Heart right ventricle (tissue), 16 donors: ENCODE data around the gene CDK1. TPM values are rescaled to one million over a fixed set of nuclear protein-coding genes. Genes with fewer than 3 reads are reported as not detected.

ENCODE experiments used
- ATAC-seq, 8 donors: fragments of 200-7000 bp; cut with Tn5 transposase; one replicate each; pipeline ENCODE4 v1.9.1; 2020; ENCODE audit warnings: mild to moderate bottlenecking in 8 of 8, moderate library complexity in 8 of 8, moderate number of reproducible peaks in 1 of 8
- DNase-seq, 2 donors: peaks; one replicate each; pipeline ENCODE4 v3.0.0-alpha.2; 2020
- H3K27ac ChIP-seq, 10 donors: fragments of 200-600 bp; sonication (generic) in 2 of 10; one replicate each; pipeline versions ENCODE4 v1.5.0 to v1.8.0; 2020 to 2022; ENCODE audit warnings: mild to moderate bottlenecking in 3 of 10
- H3K27me3 ChIP-seq, 7 donors: fragments of 200-600 bp; one replicate each; pipeline ENCODE4 v1.8.0; 2021 to 2022; ENCODE audit warnings: mild to moderate bottlenecking in 2 of 7
- H3K36me3 ChIP-seq, 9 donors: fragments of 200-600 bp; sonication (generic) in 1 of 9; one replicate each; pipeline versions ENCODE4 v1.5.0 to v1.8.0; 2020 to 2022; ENCODE audit warnings: mild to moderate bottlenecking in 2 of 9
- H3K4me1 ChIP-seq, 9 donors: fragments of 200-600 bp; sonication (generic) in 1 of 9; one replicate each; pipeline versions ENCODE4 v1.5.0 to v1.8.0; 2020 to 2022; ENCODE audit warnings: mild to moderate bottlenecking in 4 of 9
- H3K4me3 ChIP-seq, 10 donors: fragments of 200-600 bp; sonication (generic) in 2 of 10; one replicate each; pipeline versions ENCODE4 v1.5.0 to v1.8.0; 2020 to 2022; ENCODE audit warnings: mild to moderate bottlenecking in 7 of 10, moderate library complexity in 2 of 10
- H3K9me3 ChIP-seq, 11 donors: fragments of 200-600 bp in 10 of 11; sonication (generic) in 2 of 11; one replicate each; pipeline versions ENCODE4 v1.5.0 to v1.8.0; 2013 to 2022; ENCODE audit warnings: mild to moderate bottlenecking in 2 of 11, control low read depth in 1 of 11, moderate library complexity in 1 of 11
- WGBS, 2 donors: extraction: QIAGEN DNeasy Blood & Tissue Kit; methylation state at CpG; one replicate each; pipeline ENCODE4 v1.1.7; 2013; ENCODE audit warnings: inconsistent platforms in 1 of 2; 5-methylcytosine and 5-hydroxymethylcytosine counted together
- intact Hi-C, 10 donors: fragments of 100-400 bp; cut with DNase I; formaldehyde crosslinking; loops; one replicate each; pipeline versions ENCODE4 v1.11.1 to v1.14.2; 2022
- polyA plus RNA-seq, 2 donors: library from polyadenylated mRNA; stranded (reverse); fragments of 200-250 nt; gene quantifications; one replicate each; pipeline ENCODE4 v1.2.3, GENCODE V29; 2013
- total RNA-seq, 10 donors: library from RNA; stranded (reverse); fragmentation: NEBNext Ultra II Directional in 3 of 10; extraction: Animal tissue kit (Norgen Biotek cat#: 25700) in 3 of 10; gene quantifications; one replicate each; pipeline versions ENCODE4 v1.2.1 to v1.2.4, GENCODE V29; 2021 to 2023
- TF ChIP-seq, protein P1 (sequence below), 9 donors: fragments of 200-600 bp; sonication (generic) in 2 of 9; IDR thresholded peaks; one replicate each; pipeline versions ENCODE4 v1.5.0 to v1.8.0; 2021 to 2022; ENCODE audit warnings: antibody characterized with exemption in 9 of 9, mild to moderate bottlenecking in 5 of 9, moderate library complexity in 1 of 9
- donor health status: Arrhythmogenic right ventricular cardiomyopathy.
- donor health status: ischemic (EF 13 %, LVEDD 7.1; RV severe dilation, severe dysfunction).
- donor health status: healthy with polysubstance abuse.
- donor health status: DM: no; HTN: yes; CAD: no.
- donor health status: DM: no; HTN: no; CAD: no.
- donor health status: ischemic (EF 25% LVEDD 6.9; RV normal size, moderate dysfunction).
- donor health status: ischemic (EF 25% LVEDD 5.7; RV mildly dilated, moderate dysfunction).
- donor health status: healthy.
- donor health status: DM: yes; HTN: yes; CAD: no.
- donor health status: Ischemic cardiomyopathy.
- donor health status: ischemic (EF 35%, LVEDD 5.7; RV mildly dilated, moderate dysfunction).
- donor health status: nonischemic (EF 11% LVEDD 7.7; RV severe dilation, severe dysfunction).
- donor health status: DM: yes; HTN: yes; CAD: no.
- donor health status: PGD.
- donor health status: ischemic (EF 29% LVEDD 5.4; RV normal size, mild dysfunction).
- donor health status: nonischemic (EF 23%, LVEDD 6.1; RV moderate dilation, normal function).

Gene CDK1
- total and polyA plus RNA-seq, 12 donors = 0.27 to 8.6 (median 1.0) TPM

DNA sequence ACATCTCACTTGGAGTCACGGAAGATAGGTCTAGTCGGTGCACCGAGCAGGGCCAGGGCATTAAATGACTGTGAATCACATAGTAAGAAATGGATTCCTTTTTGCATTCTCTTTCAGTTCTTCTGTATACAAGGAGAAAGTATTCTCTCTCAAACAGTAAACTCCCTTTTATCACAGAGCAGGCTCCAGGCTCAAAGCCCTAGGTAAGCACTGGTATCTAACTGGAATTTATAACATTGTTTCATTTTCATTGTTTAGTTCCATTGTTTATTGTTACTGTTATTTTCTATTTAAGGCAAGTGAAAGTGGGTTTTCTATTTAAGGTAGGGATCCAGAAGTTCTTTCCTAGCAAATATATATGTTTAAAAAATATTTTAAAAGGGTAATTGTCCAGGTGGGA is 44.1 kb upstream of the CDK1 start:
- no peaks in the 10 kb centered on the region for H3K9me3 ChIP-seq
- intact Hi-C loops = no loop called here
- ATAC-seq = no peak
- peaks cover 0 to 28% (median 6%) of the 10 kb centered on the region in 9 donors for H3K4me1 ChIP-seq
- no peak overlapping the region for H3K4me3 ChIP-seq
- DNase-seq = no peak
- peaks cover 5 to 77% (median 55%) of the 10 kb centered on the region in 7 donors for H3K27me3 ChIP-seq
- H3K27ac ChIP-seq = no peak overlapping the region
- TF ChIP-seq, protein P1, sequence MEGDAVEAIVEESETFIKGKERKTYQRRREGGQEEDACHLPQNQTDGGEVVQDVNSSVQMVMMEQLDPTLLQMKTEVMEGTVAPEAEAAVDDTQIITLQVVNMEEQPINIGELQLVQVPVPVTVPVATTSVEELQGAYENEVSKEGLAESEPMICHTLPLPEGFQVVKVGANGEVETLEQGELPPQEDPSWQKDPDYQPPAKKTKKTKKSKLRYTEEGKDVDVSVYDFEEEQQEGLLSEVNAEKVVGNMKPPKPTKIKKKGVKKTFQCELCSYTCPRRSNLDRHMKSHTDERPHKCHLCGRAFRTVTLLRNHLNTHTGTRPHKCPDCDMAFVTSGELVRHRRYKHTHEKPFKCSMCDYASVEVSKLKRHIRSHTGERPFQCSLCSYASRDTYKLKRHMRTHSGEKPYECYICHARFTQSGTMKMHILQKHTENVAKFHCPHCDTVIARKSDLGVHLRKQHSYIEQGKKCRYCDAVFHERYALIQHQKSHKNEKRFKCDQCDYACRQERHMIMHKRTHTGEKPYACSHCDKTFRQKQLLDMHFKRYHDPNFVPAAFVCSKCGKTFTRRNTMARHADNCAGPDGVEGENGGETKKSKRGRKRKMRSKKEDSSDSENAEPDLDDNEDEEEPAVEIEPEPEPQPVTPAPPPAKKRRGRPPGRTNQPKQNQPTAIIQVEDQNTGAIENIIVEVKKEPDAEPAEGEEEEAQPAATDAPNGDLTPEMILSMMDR (IDR thresholded peaks at IDR 0.05) = no peak
- 96 to 97% methylated on average over 3 of the region's 3 CpGs for WGBS, 2 donors
- no peaks in the 10 kb centered on the region for H3K36me3 ChIP-seq

DNA sequence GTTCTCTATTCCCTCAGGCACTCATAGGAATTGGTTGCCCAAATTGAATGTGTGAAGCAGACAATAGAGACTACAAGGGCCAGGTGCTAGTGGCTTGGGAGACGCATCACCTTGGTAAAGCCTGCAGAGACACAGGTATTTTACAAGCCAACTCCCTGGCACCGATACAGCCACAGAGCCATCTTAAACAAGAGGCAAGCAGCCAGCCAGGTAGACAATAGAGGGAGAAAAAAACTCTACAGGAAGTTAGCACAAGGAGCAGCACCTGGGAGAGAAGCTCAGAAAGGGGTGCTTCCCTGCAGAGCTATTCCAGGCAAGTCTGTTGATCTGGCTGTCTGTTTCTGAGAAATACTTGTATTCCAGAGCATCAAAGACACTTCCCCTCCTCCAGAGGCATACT is 43.0 kb upstream of the CDK1 start:
- Histone ChIP-seq H3K4me3 (no peak overlapping the region), H3K27me3 (peaks cover 5 to 77% (median 53%) of the 10 kb centered on the region in 7 donors), H3K4me1 (peaks cover 0 to 28% (median 6%) of the 10 kb centered on the region in 9 donors), H3K36me3 (no peaks in the 10 kb centered on the region), H3K9me3 (no peaks in the 10 kb centered on the region), H3K27ac (no peak overlapping the region)
- DNase-seq = no peak
- WGBS, 2 donors = 80 to 95% methylated on average over 2 of the region's 2 CpGs
- intact Hi-C loops = no loop called here
- no peak for ATAC-seq
- TF ChIP-seq, protein P1 (IDR thresholded peaks at IDR 0.05) = no peak

DNA sequence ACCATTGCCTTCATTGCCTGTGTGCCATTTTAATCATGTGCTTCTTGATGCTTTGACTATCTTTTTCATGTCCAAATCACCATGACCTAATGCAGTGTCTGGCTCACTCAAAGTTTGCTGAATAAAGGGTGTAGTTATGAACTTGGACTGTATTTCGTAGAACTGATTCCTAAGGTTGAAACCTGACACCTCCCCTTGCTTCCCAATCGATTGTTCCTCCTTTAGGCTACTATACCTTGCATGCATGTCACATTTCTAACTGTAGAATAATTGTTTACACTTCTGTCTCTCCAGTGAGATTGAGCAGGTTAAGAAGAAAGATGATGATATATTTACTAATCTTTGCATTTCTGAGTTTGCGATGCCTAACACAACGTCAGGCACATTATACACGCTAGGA is 41.0 kb upstream of the CDK1 start:
- 80 to 86% methylated on average over 5 of the region's 5 CpGs for WGBS, 2 donors
- Histone ChIP-seq H3K4me3 (no peak overlapping the region), H3K27me3 (peaks cover 5 to 64% (median 51%) of the 10 kb centered on the region in 7 donors), H3K9me3 (no peaks in the 10 kb centered on the region), H3K36me3 (no peaks in the 10 kb centered on the region), H3K27ac (no peak overlapping the region), H3K4me1 (peaks cover 0 to 21% (median 6%) of the 10 kb centered on the region in 9 donors)
- intact Hi-C loops = no loop called here
- TF ChIP-seq, protein P1 (IDR thresholded peaks at IDR 0.05) = no peak
- ATAC-seq (no peak), DNase-seq (no peak)

DNA sequence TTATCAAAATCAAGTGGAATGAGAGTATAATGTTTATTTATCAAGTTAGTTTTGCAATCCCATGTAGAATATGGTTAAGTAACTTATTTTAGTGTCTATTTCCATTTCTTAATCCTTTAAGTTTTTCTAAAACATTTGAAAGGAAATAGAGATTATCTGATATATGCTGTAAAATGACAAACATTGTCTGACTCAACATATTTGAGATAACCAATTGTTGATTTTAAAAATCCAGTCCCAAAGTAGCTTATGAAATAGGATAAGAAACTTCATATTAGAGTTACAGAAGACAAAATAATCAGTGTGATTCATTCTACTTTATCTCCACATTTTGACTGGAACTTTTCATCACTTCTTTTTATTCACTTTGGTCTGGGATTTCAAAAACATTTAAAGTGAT is 38.7 kb upstream of the CDK1 start:
- H3K27ac ChIP-seq = no peak overlapping the region
- H3K27me3 ChIP-seq = peaks cover 0 to 41% (median 28%) of the 10 kb centered on the region in 7 donors
- ATAC-seq = no peak
- TF ChIP-seq, protein P1 (IDR thresholded peaks at IDR 0.05) = no peak
- H3K4me3 ChIP-seq = no peak overlapping the region
- DNase-seq = no peak
- intact Hi-C loops = no loop called here
- no peaks in the 10 kb centered on the region for H3K9me3 ChIP-seq
- H3K4me1 ChIP-seq = no peaks in the 10 kb centered on the region
- no peaks in the 10 kb centered on the region for H3K36me3 ChIP-seq
